ENCODE data around the gene MYOCOS. TPM values are rescaled to one million over a fixed set of nuclear protein-coding genes. Genes with fewer than 3 reads are reported as not detected.

Gene MYOCOS
- total RNA-seq, 1 experiment from 2014 or later = not detected

DNA sequence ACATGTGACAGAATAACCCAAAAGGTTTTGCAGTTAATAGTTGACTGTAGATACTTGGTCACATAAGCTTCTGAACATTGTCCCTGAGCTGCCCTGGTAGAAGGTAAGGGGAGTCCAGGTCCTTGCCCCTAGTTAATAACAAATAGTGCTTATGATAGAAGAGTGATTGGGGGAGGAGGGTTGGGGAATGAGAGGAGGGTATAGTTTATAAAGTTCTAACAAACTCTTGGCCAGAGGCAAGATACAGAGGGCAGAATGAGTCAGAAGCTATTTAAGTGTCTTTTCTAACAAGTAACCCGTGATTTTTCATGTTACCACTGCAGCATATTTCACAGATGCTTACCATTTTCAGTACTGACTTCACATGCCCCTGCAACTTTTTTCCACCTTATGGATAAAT lies 26.7 kb upstream of the MYOCOS start:
- Histone ChIP-seq H3K9me3 (ENCODE audit: insufficient read depth, low read depth) (no peaks in the 10 kb centered on the region), H3K4me2 (no peak overlapping the region), H3K27me3 (ENCODE audit: insufficient read depth, low read depth) (no peaks in the 10 kb centered on the region), H3K27ac (no peak overlapping the region), H3K36me3 (ENCODE audit: low read depth) (peaks cover 9% of the 10 kb centered on the region; the same call in 1 of the 2 replicates), H3K79me2 (ENCODE audit: low read depth) (no peaks in the 10 kb centered on the region), H3K4me1 (replicated peaks; ENCODE audit: insufficient read depth) (no peaks in the 10 kb centered on the region), H3K9me2 (ENCODE audit: insufficient read depth) (no peaks in the 10 kb centered on the region), H3F3A (ENCODE audit: insufficient read depth, low read depth) (peaks cover 12% of the 10 kb centered on the region; the same call in 1 of the 2 replicates), H2AFZ (no peak overlapping the region), H3K4me3 (no peak overlapping the region), H4K20me1 (ENCODE audit: insufficient read depth) (no peaks in the 10 kb centered on the region)
- ChIA-PET CTCF (no interaction called here), POLR2A (ENCODE audit: unreplicated experiment) (no interaction called here)
- TF ChIP-seq, protein P1, sequence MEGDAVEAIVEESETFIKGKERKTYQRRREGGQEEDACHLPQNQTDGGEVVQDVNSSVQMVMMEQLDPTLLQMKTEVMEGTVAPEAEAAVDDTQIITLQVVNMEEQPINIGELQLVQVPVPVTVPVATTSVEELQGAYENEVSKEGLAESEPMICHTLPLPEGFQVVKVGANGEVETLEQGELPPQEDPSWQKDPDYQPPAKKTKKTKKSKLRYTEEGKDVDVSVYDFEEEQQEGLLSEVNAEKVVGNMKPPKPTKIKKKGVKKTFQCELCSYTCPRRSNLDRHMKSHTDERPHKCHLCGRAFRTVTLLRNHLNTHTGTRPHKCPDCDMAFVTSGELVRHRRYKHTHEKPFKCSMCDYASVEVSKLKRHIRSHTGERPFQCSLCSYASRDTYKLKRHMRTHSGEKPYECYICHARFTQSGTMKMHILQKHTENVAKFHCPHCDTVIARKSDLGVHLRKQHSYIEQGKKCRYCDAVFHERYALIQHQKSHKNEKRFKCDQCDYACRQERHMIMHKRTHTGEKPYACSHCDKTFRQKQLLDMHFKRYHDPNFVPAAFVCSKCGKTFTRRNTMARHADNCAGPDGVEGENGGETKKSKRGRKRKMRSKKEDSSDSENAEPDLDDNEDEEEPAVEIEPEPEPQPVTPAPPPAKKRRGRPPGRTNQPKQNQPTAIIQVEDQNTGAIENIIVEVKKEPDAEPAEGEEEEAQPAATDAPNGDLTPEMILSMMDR (conservative IDR thresholded peaks at IDR 0.05) = no peak
- no TSS peak for BruUV-seq (replicated peaks)
- no peak for DNase-seq
- intact Hi-C loops (cut with micrococcal nuclease; ENCODE audit: unreplicated experiment) = no loop called here

DNA sequence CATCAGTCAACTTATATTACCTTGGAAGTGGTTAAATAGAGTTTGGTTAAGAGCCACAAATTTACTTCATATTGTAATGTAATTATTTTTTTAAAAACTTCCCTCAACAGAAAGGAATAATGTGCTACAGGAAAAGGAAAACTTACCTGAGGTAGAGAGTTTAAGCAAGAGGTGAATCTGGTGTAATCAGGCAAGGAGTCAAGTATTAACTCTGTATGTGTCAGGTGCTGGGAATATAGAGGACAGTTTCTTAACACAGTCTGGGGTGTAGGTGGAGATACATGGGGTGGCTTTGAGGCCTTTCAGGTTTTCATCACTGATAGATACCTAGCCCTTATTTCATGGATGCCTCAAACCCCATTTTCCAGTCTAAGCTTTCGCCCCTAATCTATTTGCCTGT lies 25.9 kb upstream of the MYOCOS start:
- no peaks in the 10 kb centered on the region for H3K9me3 ChIP-seq (ENCODE audit: insufficient read depth, low read depth)
- H3K9me2 ChIP-seq (ENCODE audit: insufficient read depth) = no peaks in the 10 kb centered on the region
- no peaks in the 10 kb centered on the region for H3K27me3 ChIP-seq (ENCODE audit: insufficient read depth, low read depth)
- intact Hi-C loops (cut with micrococcal nuclease; ENCODE audit: unreplicated experiment) = no loop called here
- H4K20me1 ChIP-seq (ENCODE audit: insufficient read depth) = no peaks in the 10 kb centered on the region
- no peak overlapping the region for H2AFZ ChIP-seq
- POLR2A ChIA-PET (ENCODE audit: unreplicated experiment) = no interaction called here
- H3F3A ChIP-seq (ENCODE audit: insufficient read depth, low read depth) = peaks cover 12% of the 10 kb centered on the region; the same call in 1 of the 2 replicates
- CTCF ChIA-PET = no interaction called here
- H3K79me2 ChIP-seq (ENCODE audit: low read depth) = no peaks in the 10 kb centered on the region
- no peak overlapping the region for H3K27ac ChIP-seq
- BruUV-seq (replicated peaks) = no TSS peak
- H3K4me2 ChIP-seq = no peak overlapping the region
- TF ChIP-seq, protein P1 (conservative IDR thresholded peaks at IDR 0.05) = no peak
- TF ChIP-seq EZH2 (IDR thresholded peaks at IDR 0.05; ENCODE audit: low read depth) = no peak
- H3K4me1 ChIP-seq (replicated peaks; ENCODE audit: insufficient read depth) = no peaks in the 10 kb centered on the region
- 0 out of 2 replicates have a peak, but pooled peaks cover 3% of the 10 kb centered on the region for H3K36me3 ChIP-seq (ENCODE audit: low read depth)
- H3K4me3 ChIP-seq = no peak overlapping the region
- DNase-seq = no peak

DNA sequence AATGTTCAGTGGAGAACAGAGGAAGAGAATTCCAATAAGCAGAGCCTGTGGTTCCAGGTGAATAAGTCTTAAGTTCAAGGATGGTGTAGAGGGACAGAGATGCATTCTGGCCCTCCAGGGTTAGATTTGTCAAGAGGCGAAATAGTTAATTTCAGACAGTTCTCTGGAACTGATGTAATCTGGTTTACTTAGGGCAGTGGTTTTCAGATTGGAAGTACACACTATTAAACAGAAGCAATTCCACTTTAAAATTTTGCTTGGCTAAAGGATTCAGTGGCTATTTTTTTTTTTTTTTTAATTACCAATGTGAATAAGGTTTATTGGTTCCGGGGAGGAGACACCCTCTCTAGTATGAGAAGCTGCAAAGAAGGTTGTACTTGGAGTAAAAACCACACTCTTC lies 25.3 kb upstream of the MYOCOS start:
- H3K79me2 ChIP-seq (ENCODE audit: low read depth) = no peaks in the 10 kb centered on the region
- H3K4me2 ChIP-seq = no peak overlapping the region
- H3K36me3 ChIP-seq (ENCODE audit: low read depth) = no peaks in the 10 kb centered on the region
- BruUV-seq (replicated peaks) = TSS peak; percentile 11
- peaks cover 12% of the 10 kb centered on the region; the same call in 1 of the 2 replicates for H3F3A ChIP-seq (ENCODE audit: insufficient read depth, low read depth)
- no peak for TF ChIP-seq EZH2 (IDR thresholded peaks at IDR 0.05; ENCODE audit: low read depth)
- TF ChIP-seq, protein P1 (conservative IDR thresholded peaks at IDR 0.05) = no peak
- H4K20me1 ChIP-seq (ENCODE audit: insufficient read depth) = no peaks in the 10 kb centered on the region
- H3K4me3 ChIP-seq = no peak overlapping the region
- POLR2A ChIA-PET (ENCODE audit: unreplicated experiment) = no interaction called here
- H3K9me2 ChIP-seq (ENCODE audit: insufficient read depth) = no peaks in the 10 kb centered on the region
- H3K27ac ChIP-seq = no peak overlapping the region
- no peak for DNase-seq
- no peaks in the 10 kb centered on the region for H3K27me3 ChIP-seq (ENCODE audit: insufficient read depth, low read depth)
- no peaks in the 10 kb centered on the region for H3K9me3 ChIP-seq (ENCODE audit: insufficient read depth, low read depth)
- no peaks in the 10 kb centered on the region for H3K4me1 ChIP-seq (replicated peaks; ENCODE audit: insufficient read depth)
- CTCF ChIA-PET = no interaction called here
- intact Hi-C loops (cut with micrococcal nuclease; ENCODE audit: unreplicated experiment) = no loop called here
- H2AFZ ChIP-seq = no peak overlapping the region

All from PC-9 (cell line).